Measurements from ENCODE around the gene RBM8A. TPM values are rescaled to one million over a fixed set of nuclear protein-coding genes. Genes with fewer than 3 reads are reported as not detected.

The RBM8A gene
- total and polyA plus RNA-seq, 2 donors (not counting 1 experiment from before 2014, with no cell fraction given): 137 to 169 TPM

- Histone ChIP-seq H3K4me3 (ENCODE audit: control extremely low read depth in 1 of 5, extremely low read depth in 1 of 5, insufficient read depth in 1 of 5, low read depth in 2 of 5, low read length in 4 of 5) (no peak overlapping the region), H3K36me3 (replicated peaks in 1 of 2; ENCODE audit: control extremely low read depth in 1 of 2, control insufficient read depth in 1 of 2, extremely low read depth in 1 of 2, insufficient read depth in 2 of 2, low read length in 1 of 2) (no peaks in the 10 kb centered on the region), H3K9ac (ENCODE audit: low read length) (no peak overlapping the region), H3K9me3 (ENCODE audit: control extremely low read depth in 1 of 3, control insufficient read depth in 2 of 3, insufficient read depth in 1 of 3, low read length in 2 of 3) (no peaks in the 10 kb centered on the region), H4K20me1 (ENCODE audit: control insufficient read depth, insufficient read depth, low read length, poor library complexity, severe bottlenecking) (no peaks in the 10 kb centered on the region), H3K4me2 (replicated peaks; ENCODE audit: low read depth, low read length, poor library complexity, severe bottlenecking) (no peak overlapping the region), H3K79me2 (ENCODE audit: control insufficient read depth, insufficient read depth, low read length) (no peaks in the 10 kb centered on the region), H2AFZ (ENCODE audit: insufficient read depth, low read depth, low read length, poor library complexity, severe bottlenecking) (no peak overlapping the region), H3K4me1 (ENCODE audit: control insufficient read depth in 2 of 2, insufficient read depth in 2 of 2, low read length in 2 of 2) (no peaks in the 10 kb centered on the region), H3K27me3 (replicated peaks in 1 of 4; ENCODE audit: control extremely low read depth in 1 of 4, control insufficient read depth in 3 of 4, insufficient read depth in 4 of 4, low read length in 3 of 4) (peaks cover 0 to 30% (median 14%) of the 10 kb centered on the region in 4 experiments), H3K27ac (ENCODE audit: low read length in 2 of 2) (no peak overlapping the region)
- DNase-seq (no peak), ATAC-seq (ENCODE audit: low read depth) (no peak)
- Mint-ChIP-seq H3K4me1 (peaks cover 6% of the 10 kb centered on the region), H3K27ac (no peak overlapping the region), H3K27me3 (peaks cover 34% of the 10 kb centered on the region), H3K4me3 (no peak overlapping the region), H3K9me3 (ENCODE audit: insufficient read depth) (no peaks in the 10 kb centered on the region)
- no peak for TF ChIP-seq CTCF (IDR thresholded peaks at IDR 0.05)
- no peak for TF ChIP-seq EZH2 (IDR thresholded peaks at IDR 0.05; ENCODE audit: borderline replicate concordance, insufficient read depth, low read depth, low read length, poor library complexity, severe bottlenecking)
- ChIA-PET POLR2A (interaction anchor here (1.4 kb wide), 1 partner anchor 21 kb away, joined by 9 read pairs; the partner anchor contains the start of gene PIAS3), CTCF (interaction anchor here (1.3 to 1.6 kb wide), 4 partner anchors 10 to 33 kb away, joined by 3 to 6 read pairs (median 4); partner anchors contain the start of gene PIAS3)
- 100% methylated on average over 1 of the region's 5 CpGs for WGBS (ENCODE audit: insufficient coverage)
- intact Hi-C loops (cut with micrococcal nuclease): no loop called here
Measured at GRCh38 chr1:145879775-145880174, 47.5 kb downstream of the RBM8A start.

GRCh38 chr1:145878724-145879123 lies 48.6 kb downstream of the RBM8A start:
- intact Hi-C loops (cut with micrococcal nuclease): no loop called here
- TF ChIP-seq EZH2 (IDR thresholded peaks at IDR 0.05; ENCODE audit: borderline replicate concordance, insufficient read depth, low read depth, low read length, poor library complexity, severe bottlenecking) (no peak), CTCF (IDR thresholded peaks at IDR 0.05) (no peak)
- H4K20me1 ChIP-seq (ENCODE audit: control insufficient read depth, insufficient read depth, low read length, poor library complexity, severe bottlenecking): no peaks in the 10 kb centered on the region
- no peaks in the 10 kb centered on the region for H3K9me3 ChIP-seq (ENCODE audit: control extremely low read depth in 1 of 3, control insufficient read depth in 2 of 3, insufficient read depth in 1 of 3, low read length in 2 of 3)
- no peak overlapping the region for H3K27ac ChIP-seq (ENCODE audit: low read length in 2 of 2)
- peaks cover 0 to 20% (median 4%) of the 10 kb centered on the region in 4 experiments for H3K27me3 ChIP-seq (replicated peaks in 1 of 4; ENCODE audit: control extremely low read depth in 1 of 4, control insufficient read depth in 3 of 4, insufficient read depth in 4 of 4, low read length in 3 of 4)
- no peak overlapping the region for H3K27ac Mint-ChIP-seq
- H3K4me2 ChIP-seq (replicated peaks; ENCODE audit: low read depth, low read length, poor library complexity, severe bottlenecking): no peak overlapping the region
- no peak overlapping the region for H2AFZ ChIP-seq (ENCODE audit: insufficient read depth, low read depth, low read length, poor library complexity, severe bottlenecking)
- ChIA-PET POLR2A (no interaction called here), CTCF (interaction anchor here (1.3 to 1.6 kb wide), 3 partner anchors 9 to 19 kb away, joined by 3 to 6 read pairs (median 4); partner anchors contain the start of gene PIAS3)
- H3K4me3 Mint-ChIP-seq: no peak overlapping the region
- WGBS (ENCODE audit: insufficient coverage): no CpG with 5 or more reads among the region's 2 CpGs
- DNase-seq (no peak), ATAC-seq (ENCODE audit: low read depth) (no peak)
- H3K36me3 ChIP-seq (replicated peaks in 1 of 2; ENCODE audit: control extremely low read depth in 1 of 2, control insufficient read depth in 1 of 2, extremely low read depth in 1 of 2, insufficient read depth in 2 of 2, low read length in 1 of 2): no peaks in the 10 kb centered on the region
- peaks cover 32% of the 10 kb centered on the region for H3K27me3 Mint-ChIP-seq
- H3K9ac ChIP-seq (ENCODE audit: low read length): no peak overlapping the region
- H3K79me2 ChIP-seq (ENCODE audit: control insufficient read depth, insufficient read depth, low read length): no peaks in the 10 kb centered on the region
- H3K4me1 ChIP-seq (ENCODE audit: control insufficient read depth in 2 of 2, insufficient read depth in 2 of 2, low read length in 2 of 2): no peaks in the 10 kb centered on the region
- H3K9me3 Mint-ChIP-seq (ENCODE audit: insufficient read depth): no peaks in the 10 kb centered on the region
- no peak overlapping the region for H3K4me3 ChIP-seq (ENCODE audit: control extremely low read depth in 1 of 5, extremely low read depth in 1 of 5, insufficient read depth in 1 of 5, low read depth in 2 of 5, low read length in 4 of 5)
- H3K4me1 Mint-ChIP-seq: peaks cover 3% of the 10 kb centered on the region
